Esophagus muscularis mucosa (tissue), 4 donors: ENCODE measurements around the gene UBASH3A. TPM values are rescaled to one million over a fixed set of nuclear protein-coding genes. Genes with fewer than 3 reads are reported as not detected.

Experiments
- DNase-seq: peaks from one replicate; pipeline ENCODE4 v3.0.0-alpha.2; 2017; ENCODE audit errors: extremely low spot score
- H3K27ac ChIP-seq, 4 donors: fragments of 200-600 bp; sonication (generic); replicated peaks in 1 of 4; 1 replicate in 3 of 4; 2 replicates in 1 of 4; pipeline ENCODE4 v1.5.1; 2016 to 2019; ENCODE audit warnings: mild to moderate bottlenecking in 1 of 4
- H3K27me3 ChIP-seq, 4 donors: fragments of 200-600 bp; sonication (generic); one replicate each; pipeline versions ENCODE4 v1.5.1 to v1.6.0; 2016 to 2019
- H3K36me3 ChIP-seq, 4 donors: fragments of 200-600 bp; sonication (generic); one replicate each; pipeline ENCODE4 v1.5.1; 2016 to 2019
- H3K4me1 ChIP-seq, 4 donors: fragments of 200-600 bp; sonication (generic); one replicate each; pipeline ENCODE4 v1.5.1; 2016 to 2019
- H3K4me3 ChIP-seq, 4 donors: fragments of 200-600 bp; sonication (generic); 1 replicate in 2 of 4; 2 replicates in 2 of 4; pipeline ENCODE4 v1.5.1; 2016 to 2019; ENCODE audit warnings: mild to moderate bottlenecking in 4 of 4, moderate library complexity in 1 of 4
- H3K9me3 ChIP-seq, 4 donors: fragments of 200-600 bp; sonication (generic); 1 replicate in 3 of 4; 2 replicates in 1 of 4; pipeline ENCODE4 v1.5.1; 2016 to 2019
- CTCF ChIP-seq, 3 experiments: fragments of 200-600 bp in 2 of 3; fragments of 450-650 bp in 1 of 3; sonication (generic) in 2 of 3; IDR thresholded peaks; one replicate each; pipeline ENCODE4 v1.5.1; 2017 to 2019; ENCODE audit warnings: antibody characterized with exemption in 3 of 3, mild to moderate bottlenecking in 2 of 3, moderate library complexity in 1 of 3
- EP300 ChIP-seq: sonication (generic); formaldehyde crosslinking; IDR thresholded peaks from one replicate; pipeline ENCODE4 v1.6.1; 2017; ENCODE audit warnings: antibody characterized with exemption
- POLR2A ChIP-seq: fragments of 450-650 bp; IDR thresholded peaks from one replicate; pipeline ENCODE4 v1.6.1; 2017; ENCODE audit warnings: antibody characterized with exemption, moderate library complexity, mild to moderate bottlenecking, low read depth
- POLR2AphosphoS5 ChIP-seq, 2 donors: sonication (generic); formaldehyde crosslinking; IDR thresholded peaks; one replicate each; pipeline ENCODE4 v1.6.1; 2017; ENCODE audit warnings: antibody characterized with exemption in 2 of 2
- WGBS: methylation state at CpG from one replicate; pipeline ENCODE4 v1.1.5; 2018; 5-methylcytosine and 5-hydroxymethylcytosine counted together
- intact Hi-C: fragments of 100-400 bp; cut with DNase I; formaldehyde crosslinking; loops from one replicate; pipeline ENCODE4 v1.15.1; 2023
- total RNA-seq, 4 donors: library from RNA; depleted of rRNA; stranded (reverse); fragments of >200 nt; gene quantifications; one replicate each; pipeline versions ENCODE4 v1.1.0 to v1.2.1, GENCODE V29; 2016

Gene UBASH3A
- total RNA-seq, 4 donors from 2014 or later = 0.17 to 0.78 (median 0.50) TPM; not detected in 1

GRCh38 chr21:42435401-42435800 is 31.7 kb downstream of the UBASH3A start:
- TF ChIP-seq CTCF (IDR thresholded peaks at IDR 0.05) (no peak), POLR2A (no peak), EP300 (no peak), POLR2AphosphoS5 (IDR thresholded peaks at IDR 0.05) (no peak)
- Histone ChIP-seq H3K27ac (no peak overlapping the region), H3K36me3 (no peaks in the 10 kb centered on the region), H3K4me1 (no peaks in the 10 kb centered on the region), H3K27me3 (peaks cover 0 to 59% (median 0%) of the 10 kb centered on the region in 4 donors), H3K4me3 (no peak overlapping the region), H3K9me3 (peaks cover 0 to 28% (median 19%) of the 10 kb centered on the region in 4 donors)
- no peak for DNase-seq
- intact Hi-C loops = no loop called here
- 67% methylated on average over 4 of the region's 4 CpGs for WGBS

- no peak overlapping the region for H3K27ac ChIP-seq
Measured at GRCh38 chr21:42435833-42436232, 32.1 kb downstream of the UBASH3A start.

GRCh38 chr21:42436914-42437313 is 33.2 kb downstream of the UBASH3A start:
- no peak for DNase-seq
- peaks cover 0 to 25% (median 17%) of the 10 kb centered on the region in 4 donors for H3K9me3 ChIP-seq
- TF ChIP-seq POLR2AphosphoS5 (IDR thresholded peaks at IDR 0.05) = no peak
- no peak for TF ChIP-seq POLR2A
- H3K4me1 ChIP-seq = no peaks in the 10 kb centered on the region
- no peak overlapping the region for H3K27ac ChIP-seq
- H3K27me3 ChIP-seq = peaks cover 0 to 44% (median 0%) of the 10 kb centered on the region in 4 donors
- intact Hi-C loops = no loop called here
- no peaks in the 10 kb centered on the region for H3K36me3 ChIP-seq
- no peak overlapping the region for H3K4me3 ChIP-seq

More at GRCh38 chr21:42435833-42436232, 32.1 kb downstream of the UBASH3A start:
- DNase-seq = no peak
- H3K4me1 ChIP-seq = no peaks in the 10 kb centered on the region
- H3K36me3 ChIP-seq = no peaks in the 10 kb centered on the region
- TF ChIP-seq EP300 = no peak
- TF ChIP-seq POLR2AphosphoS5 (IDR thresholded peaks at IDR 0.05) = no peak
- TF ChIP-seq POLR2A = no peak
- no peak for TF ChIP-seq CTCF (IDR thresholded peaks at IDR 0.05)
- H3K9me3 ChIP-seq = peaks cover 0 to 28% (median 19%) of the 10 kb centered on the region in 4 donors
- intact Hi-C loops = no loop called here
- peaks cover 0 to 55% (median 0%) of the 10 kb centered on the region in 4 donors for H3K27me3 ChIP-seq
- H3K4me3 ChIP-seq = no peak overlapping the region

- H3K27ac ChIP-seq = no peak overlapping the region
- 64% methylated on average over 6 of the region's 8 CpGs for WGBS
- TF ChIP-seq POLR2A (no peak), CTCF (IDR thresholded peaks at IDR 0.05) (no peak), EP300 (no peak), POLR2AphosphoS5 (IDR thresholded peaks at IDR 0.05) (no peak)
- no peaks in the 10 kb centered on the region for H3K36me3 ChIP-seq
- peaks cover 0 to 36% (median 0%) of the 10 kb centered on the region in 4 donors for H3K27me3 ChIP-seq
- H3K4me3 ChIP-seq = no peak overlapping the region
- peaks cover 0 to 16% (median 8%) of the 10 kb centered on the region in 4 donors for H3K9me3 ChIP-seq
- intact Hi-C loops = no loop called here
- H3K4me1 ChIP-seq = no peaks in the 10 kb centered on the region
- DNase-seq = no peak
Measured at GRCh38 chr21:42437786-42438185, 34.1 kb downstream of the UBASH3A start.

GRCh38 chr21:42438316-42439205 is 34.9 kb downstream of the UBASH3A start:
- intact Hi-C loops = no loop called here
- TF ChIP-seq POLR2AphosphoS5 (IDR thresholded peaks at IDR 0.05) (no peak), CTCF (IDR thresholded peaks at IDR 0.05) (no peak), EP300 (no peak)
- no peak for DNase-seq
- H3K27ac ChIP-seq = no peak overlapping the region
- H3K4me3 ChIP-seq = no peak overlapping the region
- H3K4me1 ChIP-seq = no peaks in the 10 kb centered on the region
- H3K27me3 ChIP-seq = peaks cover 0 to 30% (median 0%) of the 10 kb centered on the region in 4 donors
- no peaks in the 10 kb centered on the region for H3K36me3 ChIP-seq
- 88% methylated on average over 25 of the region's 25 CpGs for WGBS
- peaks cover 0 to 8% (median 3%) of the 10 kb centered on the region in 4 donors for H3K9me3 ChIP-seq
